Measurements from ENCODE around the gene TRIM44. TPM values are rescaled to one million over a fixed set of nuclear protein-coding genes. Genes with fewer than 3 reads are reported as not detected.

TRIM44 gene
- total RNA-seq, 1 donor from 2014 or later, result 6.1 TPM

DNA sequence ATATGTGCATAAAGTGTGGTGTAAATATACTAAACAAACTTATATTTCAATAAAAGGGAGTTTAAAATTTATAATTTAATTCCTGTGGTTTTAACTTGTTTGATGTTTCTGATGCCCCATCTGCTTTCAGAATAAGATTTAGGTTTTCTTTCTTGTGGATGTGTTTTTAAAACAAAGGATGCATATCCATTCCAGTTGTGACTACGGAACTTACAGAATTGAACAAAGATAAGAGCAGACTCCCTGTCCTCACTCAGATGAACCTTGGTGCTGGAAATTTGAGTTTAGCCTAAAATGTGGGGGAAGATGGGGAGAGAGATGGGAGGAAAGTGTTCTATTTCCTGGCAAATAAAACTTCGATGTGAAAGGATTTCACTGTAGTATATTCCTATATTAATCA, 41.8 kb upstream of the TRIM44 start:
- TF ChIP-seq, protein P1, sequence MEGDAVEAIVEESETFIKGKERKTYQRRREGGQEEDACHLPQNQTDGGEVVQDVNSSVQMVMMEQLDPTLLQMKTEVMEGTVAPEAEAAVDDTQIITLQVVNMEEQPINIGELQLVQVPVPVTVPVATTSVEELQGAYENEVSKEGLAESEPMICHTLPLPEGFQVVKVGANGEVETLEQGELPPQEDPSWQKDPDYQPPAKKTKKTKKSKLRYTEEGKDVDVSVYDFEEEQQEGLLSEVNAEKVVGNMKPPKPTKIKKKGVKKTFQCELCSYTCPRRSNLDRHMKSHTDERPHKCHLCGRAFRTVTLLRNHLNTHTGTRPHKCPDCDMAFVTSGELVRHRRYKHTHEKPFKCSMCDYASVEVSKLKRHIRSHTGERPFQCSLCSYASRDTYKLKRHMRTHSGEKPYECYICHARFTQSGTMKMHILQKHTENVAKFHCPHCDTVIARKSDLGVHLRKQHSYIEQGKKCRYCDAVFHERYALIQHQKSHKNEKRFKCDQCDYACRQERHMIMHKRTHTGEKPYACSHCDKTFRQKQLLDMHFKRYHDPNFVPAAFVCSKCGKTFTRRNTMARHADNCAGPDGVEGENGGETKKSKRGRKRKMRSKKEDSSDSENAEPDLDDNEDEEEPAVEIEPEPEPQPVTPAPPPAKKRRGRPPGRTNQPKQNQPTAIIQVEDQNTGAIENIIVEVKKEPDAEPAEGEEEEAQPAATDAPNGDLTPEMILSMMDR (IDR thresholded peaks at IDR 0.05), result no peak
- peaks cover 3 to 16% of the 10 kb centered on the region in 2 donors for H3K4me1 ChIP-seq
- intact Hi-C loops (cut with DNase I), result no loop called here
- no peak overlapping the region for H3K4me3 ChIP-seq
- DNase-seq (ENCODE audit: low spot score in 2 of 2), result no peak
- H3K27me3 ChIP-seq, result peaks cover 7% of the 10 kb centered on the region
- H3K9me3 ChIP-seq, result no peaks in the 10 kb centered on the region
- no peak overlapping the region for H3K27ac ChIP-seq
- H3K36me3 ChIP-seq, result no peaks in the 10 kb centered on the region

DNA sequence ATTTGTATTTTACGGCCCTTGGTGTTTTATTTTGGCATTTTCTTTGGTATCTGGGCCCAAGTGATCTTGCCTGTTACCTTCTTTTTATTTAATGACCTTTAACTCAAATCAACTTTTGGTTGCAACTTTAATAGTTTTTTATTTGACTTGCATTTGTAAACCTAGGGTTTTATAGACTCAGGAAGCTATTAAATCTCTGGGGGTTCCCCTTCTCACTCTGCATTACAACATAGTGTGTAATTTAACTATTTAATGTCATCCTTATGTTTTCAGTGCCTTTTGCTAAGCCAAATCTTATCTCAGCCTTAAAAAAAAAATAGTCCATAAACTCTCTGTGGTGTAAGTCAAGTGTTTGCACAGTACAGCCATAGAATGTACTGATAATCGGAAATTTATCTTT, 41.0 kb upstream of the TRIM44 start:
- Histone ChIP-seq H3K9me3 (no peaks in the 10 kb centered on the region), H3K4me3 (no peak overlapping the region), H3K4me1 (peaks cover 3 to 16% of the 10 kb centered on the region in 2 donors), H3K27ac (no peak overlapping the region), H3K36me3 (no peaks in the 10 kb centered on the region), H3K27me3 (peaks cover 7% of the 10 kb centered on the region)
- intact Hi-C loops (cut with DNase I), result no loop called here
- TF ChIP-seq, protein P1 (IDR thresholded peaks at IDR 0.05), result no peak
- DNase-seq (ENCODE audit: low spot score in 2 of 2), result no peak

DNA sequence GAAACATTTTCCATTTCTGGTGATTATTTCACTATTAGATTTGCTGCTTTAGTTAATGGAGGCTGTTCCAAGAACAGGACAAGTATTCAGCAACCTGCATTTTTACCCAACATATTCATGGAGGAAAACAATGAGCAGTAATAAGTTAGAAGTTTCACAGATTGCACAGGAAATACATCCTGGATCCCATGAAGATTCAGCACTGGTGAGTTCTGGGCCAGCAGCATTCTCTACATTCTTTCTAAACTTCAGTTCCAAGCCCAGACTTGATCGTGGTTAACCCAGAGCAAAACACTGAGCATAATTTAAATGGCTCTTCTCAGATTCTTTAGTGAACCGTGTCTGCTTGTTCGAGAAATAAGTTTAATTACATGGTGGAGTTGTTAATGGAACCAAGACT, 40.5 kb upstream of the TRIM44 start:
- intact Hi-C loops (cut with DNase I), result no loop called here
- Histone ChIP-seq H3K36me3 (no peaks in the 10 kb centered on the region), H3K4me1 (peaks cover 3 to 16% of the 10 kb centered on the region in 2 donors), H3K27me3 (peaks cover 7% of the 10 kb centered on the region), H3K9me3 (no peaks in the 10 kb centered on the region), H3K4me3 (no peak overlapping the region), H3K27ac (no peak overlapping the region)
- TF ChIP-seq, protein P1 (IDR thresholded peaks at IDR 0.05), result no peak
- DNase-seq (ENCODE audit: low spot score in 2 of 2), result no peak

DNA sequence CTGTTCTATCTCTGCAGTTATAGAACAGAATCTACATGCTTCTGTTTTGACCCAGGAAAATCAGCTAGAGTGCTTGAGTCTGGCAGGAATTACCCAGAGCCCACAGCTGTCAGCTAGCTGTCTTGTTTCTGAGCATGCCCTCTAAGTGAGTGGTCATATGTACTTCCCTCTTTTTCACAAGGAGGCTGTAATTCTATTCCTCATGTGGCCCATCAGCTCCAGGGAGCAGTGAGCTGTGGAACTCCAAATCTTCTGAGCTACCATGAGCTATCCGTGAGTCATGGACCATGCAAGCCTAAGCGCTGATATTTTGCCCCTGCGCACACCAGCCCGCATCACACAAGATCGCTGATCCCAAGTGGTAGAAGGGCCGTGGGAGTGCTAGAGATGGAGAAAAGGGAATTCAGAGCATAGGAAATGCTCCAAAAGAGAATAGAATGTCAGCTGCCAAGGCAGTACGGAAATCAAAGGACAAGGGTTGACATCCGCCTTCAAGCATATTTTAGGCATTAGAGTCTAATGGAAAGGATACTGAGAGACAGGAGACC, 38.9 kb upstream of the TRIM44 start:
- Histone ChIP-seq H3K27ac (no peak overlapping the region), H3K9me3 (no peaks in the 10 kb centered on the region), H3K4me3 (no peak overlapping the region), H3K4me1 (peaks cover 3 to 16% of the 10 kb centered on the region in 2 donors), H3K36me3 (no peaks in the 10 kb centered on the region), H3K27me3 (peaks cover 7% of the 10 kb centered on the region)
- intact Hi-C loops (cut with DNase I), result no loop called here
- DNase-seq (ENCODE audit: low spot score in 2 of 2), result no peak
- TF ChIP-seq, protein P1 (IDR thresholded peaks at IDR 0.05), result no peak

DNA sequence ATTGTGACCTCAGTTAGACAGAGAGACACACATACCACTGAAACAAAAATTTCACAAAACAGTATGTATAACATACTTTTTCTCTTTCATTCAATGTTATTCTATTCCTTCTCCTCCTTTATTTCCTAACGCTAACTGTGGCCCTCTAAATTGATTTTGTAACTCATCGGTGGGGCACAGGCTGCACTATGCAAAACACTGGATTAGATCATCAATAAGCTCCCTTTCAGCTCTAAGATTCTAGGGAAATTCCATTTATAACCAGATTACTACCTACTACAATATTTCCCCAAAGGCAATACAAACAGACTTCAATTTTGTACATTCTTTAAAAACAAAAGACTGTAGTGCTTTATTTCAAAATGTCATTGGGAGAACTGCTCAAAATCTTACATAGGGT, 38.3 kb upstream of the TRIM44 start:
- TF ChIP-seq, protein P1 (IDR thresholded peaks at IDR 0.05), result no peak
- Histone ChIP-seq H3K36me3 (no peaks in the 10 kb centered on the region), H3K27ac (no peak overlapping the region), H3K9me3 (no peaks in the 10 kb centered on the region), H3K4me3 (no peak overlapping the region), H3K27me3 (peaks cover 7% of the 10 kb centered on the region), H3K4me1 (peaks cover 3 to 10% of the 10 kb centered on the region in 2 donors)
- intact Hi-C loops (cut with DNase I), result no loop called here
- DNase-seq (ENCODE audit: low spot score in 2 of 2), result no peak

DNA sequence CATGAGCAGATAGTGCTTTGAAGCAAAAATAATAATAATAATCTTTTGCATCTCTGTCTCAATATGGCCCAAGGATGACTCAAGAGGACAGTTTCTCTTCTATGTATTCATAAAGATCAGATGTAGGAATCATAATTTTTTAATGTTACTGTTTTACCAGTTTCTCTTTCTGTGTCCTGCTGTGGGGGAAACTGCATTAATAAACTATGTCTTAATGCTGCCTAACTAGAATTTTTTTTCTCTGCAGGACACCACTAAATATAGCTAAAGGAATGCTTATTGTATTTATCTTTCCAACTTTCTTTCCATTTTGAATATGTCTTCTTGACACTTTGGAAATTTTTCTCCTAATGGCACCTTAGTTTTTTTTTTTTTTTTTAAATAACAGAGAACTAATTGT, 37.8 kb upstream of the TRIM44 start:
- TF ChIP-seq, protein P1 (IDR thresholded peaks at IDR 0.05), result no peak
- Histone ChIP-seq H3K27ac (no peak overlapping the region), H3K27me3 (peaks cover 7% of the 10 kb centered on the region), H3K4me3 (no peak overlapping the region), H3K9me3 (no peaks in the 10 kb centered on the region), H3K36me3 (no peaks in the 10 kb centered on the region), H3K4me1 (peaks cover under 1 to 6% of the 10 kb centered on the region in 2 donors)
- DNase-seq (ENCODE audit: low spot score in 2 of 2), result no peak
- intact Hi-C loops (cut with DNase I), result no loop called here
